WTC11 (cell line): ENCODE measurements around the gene PTCHD4.

ENCODE experiments used
- ATF3 ChIP-seq: sonication (generic); formaldehyde crosslinking; conservative IDR thresholded peaks from 2 replicates; pipeline ENCODE4 v1.8.1; 2022; ENCODE audit warnings: mild to moderate bottlenecking, missing genetic modification reagents
- CTCF ChIP-seq: fragments of 200-600 bp; IDR thresholded peaks from 2 replicates; pipeline ENCODE4 v1.8.0; 2022; ENCODE audit warnings: antibody characterized with exemption
- E2F1 ChIP-seq: sonication (generic); formaldehyde crosslinking; IDR thresholded peaks from 2 replicates; pipeline ENCODE4 v1.8.0; 2022; ENCODE audit warnings: mild to moderate bottlenecking, missing genetic modification reagents
- ETV6 ChIP-seq: sonication (generic); formaldehyde crosslinking; IDR thresholded peaks from 2 replicates; pipeline ENCODE4 v1.8.1; 2022; ENCODE audit warnings: mild to moderate bottlenecking, missing genetic modification reagents
- HMGA2 ChIP-seq: fragments of 250-450 bp; sonication (Bioruptor Pico); IDR thresholded peaks from 2 replicates; pipeline ENCODE4 v1.4.0; 2021; ENCODE audit warnings: mild to moderate bottlenecking, moderate library complexity
- IRF2 ChIP-seq: sonication (generic); formaldehyde crosslinking; IDR thresholded peaks from 2 replicates; pipeline ENCODE4 v1.8.0; 2022; ENCODE audit warnings: low read depth, missing genetic modification reagents, borderline replicate concordance
- JUN ChIP-seq: sonication (generic); formaldehyde crosslinking; IDR thresholded peaks from 2 replicates; pipeline ENCODE4 v1.8.0; 2023; ENCODE audit warnings: mild to moderate bottlenecking, missing genetic modification reagents
- MAX ChIP-seq: sonication (generic); formaldehyde crosslinking; IDR thresholded peaks from 2 replicates; pipeline ENCODE4 v1.8.0; 2022; ENCODE audit warnings: mild to moderate bottlenecking, missing genetic modification reagents
- ZNF138 ChIP-seq: sonication (generic); formaldehyde crosslinking; conservative IDR thresholded peaks from 2 replicates; pipeline ENCODE4 v1.8.1; 2022; ENCODE audit warnings: mild to moderate bottlenecking, moderate library complexity, missing genetic modification reagents
- ZNF281 ChIP-seq: sonication (generic); formaldehyde crosslinking; IDR thresholded peaks from 2 replicates; pipeline ENCODE4 v1.8.0; 2023; ENCODE audit warnings: mild to moderate bottlenecking, missing genetic modification reagents

GRCh38 chr6:48068278-48069251, 42.4 kb downstream of the PTCHD4 start:
- TF ChIP-seq IRF2 (CRISPR knock-in tag) (no peak), CTCF (no peak), JUN (CRISPR knock-in tag) (no peak), E2F1 (CRISPR knock-in tag) (no peak), ZNF281 (CRISPR knock-in tag) (no peak), HMGA2 (CRISPR knock-in tag) (no peak), MAX (CRISPR knock-in tag) (no peak), ETV6 (no peak), ATF3 (no peak), ZNF138 (CRISPR knock-in tag) (no peak)
